DMS53 (cell line): ENCODE results near the gene PHF1.
"Not testable (repeated sequence)": the region's sequence is repeated elsewhere in the genome, so short reads cannot be mapped to it uniquely, and the experiment has no call there.

Experiments
- DNase-seq: peaks from one replicate; lab custom pipeline; 2025; lab: John Stamatoyannopoulos, UW

The PHF1 gene

DNA sequence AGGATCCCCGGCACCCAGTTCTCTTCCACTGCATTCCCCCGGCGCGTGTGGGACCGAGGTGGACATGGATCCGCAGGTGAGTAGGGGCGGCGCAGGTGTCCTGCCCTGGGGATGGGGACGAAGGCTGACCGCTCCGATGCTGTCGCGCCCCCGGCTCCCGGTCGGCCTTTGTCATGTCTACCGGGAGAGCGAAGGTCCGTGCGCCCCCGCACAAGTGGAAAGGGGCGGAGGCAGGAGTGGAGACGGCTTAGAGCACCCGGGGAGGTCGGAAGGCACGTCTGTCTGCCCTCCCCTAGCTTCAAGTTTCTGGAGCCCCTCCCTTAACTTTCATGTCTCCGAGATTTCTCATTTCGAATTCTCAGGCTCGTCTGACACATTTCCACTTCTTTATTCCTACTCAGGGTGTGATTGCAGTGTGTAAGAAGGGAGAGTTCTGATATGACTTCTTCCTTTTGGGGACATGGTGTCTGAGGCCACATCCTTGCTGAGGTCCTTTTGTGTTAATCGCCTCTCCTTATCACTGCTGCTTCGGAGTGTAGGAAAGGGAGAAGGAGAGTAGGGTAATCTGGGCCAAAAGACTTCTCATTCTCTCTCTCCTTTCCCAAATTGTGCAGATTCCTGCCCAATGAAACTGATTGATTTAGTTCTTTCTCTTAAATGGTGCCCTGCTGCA lies 18.8 kb upstream of the PHF1 start:
- peak; percentile 68 for DNase-seq

DNA sequence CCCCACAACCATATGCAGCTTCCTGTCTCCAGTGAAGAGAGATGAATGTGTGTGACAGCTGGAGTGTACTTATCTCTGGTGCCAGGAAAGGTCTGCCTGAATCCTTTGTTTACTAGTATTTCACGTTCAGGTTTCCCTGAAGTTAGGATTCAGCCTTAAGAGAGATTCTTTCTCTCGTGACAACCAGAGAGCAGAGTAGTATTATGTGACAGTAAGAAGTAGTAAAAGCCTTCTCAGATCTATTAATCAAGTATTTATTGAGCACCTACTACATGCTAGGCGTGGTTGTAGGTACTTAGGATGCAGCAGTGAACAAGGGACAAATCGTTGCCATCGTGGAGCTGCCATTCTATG lies 18.2 kb upstream of the PHF1 start:
- no peak for DNase-seq

DNA sequence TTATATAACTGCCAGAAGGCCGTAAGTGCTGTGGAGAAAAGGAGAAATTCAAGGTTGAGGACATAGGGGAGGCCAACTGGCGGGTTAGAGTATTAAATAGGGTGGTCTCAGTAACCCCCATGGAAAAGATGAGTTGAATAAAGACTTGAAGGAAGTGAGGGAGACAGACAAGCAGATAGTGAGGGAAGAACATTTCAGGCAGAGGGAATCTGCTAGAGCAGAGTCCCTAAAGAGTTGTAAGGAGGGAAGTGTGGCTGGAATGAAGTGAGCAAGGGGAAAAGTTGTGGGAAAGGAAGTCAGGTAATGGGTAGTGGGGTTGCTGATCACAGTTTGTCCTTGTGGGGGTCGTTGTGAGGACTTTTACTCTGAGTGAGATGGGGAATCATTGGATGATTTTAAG lies 17.8 kb upstream of the PHF1 start:
- no peak for DNase-seq

DNA sequence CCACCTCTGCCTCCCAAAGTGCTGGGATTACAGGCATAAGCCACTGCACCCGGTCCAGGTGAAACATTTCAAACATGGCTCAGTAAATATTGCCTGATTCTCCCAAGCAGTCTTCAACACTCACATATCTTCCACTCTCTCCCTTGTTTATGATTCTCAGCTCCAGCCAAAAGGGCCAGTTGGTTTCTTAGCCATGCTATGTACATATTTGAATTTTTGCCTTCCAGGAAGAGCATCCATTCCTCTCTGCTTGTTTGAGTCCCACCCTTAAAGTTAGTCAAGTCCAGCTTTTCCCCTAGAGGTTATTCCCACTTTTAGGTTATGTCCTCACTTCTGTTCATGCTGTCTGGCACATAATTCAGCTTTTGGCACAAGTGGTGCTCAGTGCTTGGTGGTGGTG lies 13.3 kb upstream of the PHF1 start:
- no peak for DNase-seq

DNA sequence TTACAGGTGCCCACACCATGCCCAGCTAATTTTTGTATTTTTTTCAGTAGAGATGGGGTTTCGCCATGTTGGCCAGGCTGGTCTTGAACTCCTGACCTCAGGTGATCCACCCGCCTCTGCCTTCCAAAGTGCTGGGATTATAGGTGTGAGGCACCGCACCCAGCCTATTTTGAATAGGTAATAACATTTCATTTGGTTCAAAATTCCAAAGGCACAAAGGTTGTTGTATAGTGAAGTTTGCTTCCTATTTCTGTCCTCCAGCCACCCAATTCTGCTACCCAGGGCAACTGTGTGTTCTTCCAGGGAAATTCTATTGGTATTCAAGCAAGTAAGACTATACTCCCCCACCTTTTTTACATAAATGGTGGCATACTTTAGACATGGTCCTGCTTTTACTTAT lies 12.2 kb upstream of the PHF1 start:
- not testable (repeated sequence) for DNase-seq

DNA sequence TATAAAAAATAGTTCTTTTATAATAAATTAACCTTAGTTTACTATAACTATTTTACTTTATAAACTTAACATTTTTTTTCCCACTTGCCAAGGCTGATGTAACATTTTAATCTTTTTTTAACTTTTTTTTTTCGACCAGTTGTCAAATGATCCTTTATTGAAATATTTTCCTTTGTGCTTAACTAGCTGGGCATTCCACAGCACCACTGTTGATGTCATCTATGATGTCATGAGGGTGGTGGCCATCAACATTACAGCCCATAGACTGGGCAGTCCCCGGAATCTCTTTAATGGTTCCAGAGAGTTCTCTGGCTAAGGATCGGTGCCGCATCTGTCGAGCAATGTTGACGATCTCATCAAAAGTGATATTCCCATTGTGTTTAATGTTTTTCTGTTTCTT lies 10.9 kb upstream of the PHF1 start:
- not testable (repeated sequence) for DNase-seq

DNA sequence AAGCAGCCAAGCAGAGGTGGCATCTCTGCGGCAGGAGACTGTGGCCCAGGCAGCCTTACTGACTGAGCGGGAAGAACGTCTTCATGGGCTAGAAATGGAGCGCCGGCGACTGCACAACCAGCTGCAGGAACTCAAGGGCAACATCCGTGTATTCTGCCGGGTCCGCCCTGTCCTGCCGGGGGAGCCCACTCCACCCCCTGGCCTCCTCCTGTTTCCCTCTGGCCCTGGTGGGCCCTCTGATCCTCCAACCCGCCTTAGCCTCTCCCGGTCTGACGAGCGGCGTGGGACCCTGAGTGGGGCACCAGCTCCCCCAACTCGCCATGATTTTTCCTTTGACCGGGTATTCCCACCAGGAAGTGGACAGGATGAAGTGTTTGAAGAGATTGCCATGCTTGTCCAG lies 5.9 kb upstream of the PHF1 start:
- no peak for DNase-seq

DNA sequence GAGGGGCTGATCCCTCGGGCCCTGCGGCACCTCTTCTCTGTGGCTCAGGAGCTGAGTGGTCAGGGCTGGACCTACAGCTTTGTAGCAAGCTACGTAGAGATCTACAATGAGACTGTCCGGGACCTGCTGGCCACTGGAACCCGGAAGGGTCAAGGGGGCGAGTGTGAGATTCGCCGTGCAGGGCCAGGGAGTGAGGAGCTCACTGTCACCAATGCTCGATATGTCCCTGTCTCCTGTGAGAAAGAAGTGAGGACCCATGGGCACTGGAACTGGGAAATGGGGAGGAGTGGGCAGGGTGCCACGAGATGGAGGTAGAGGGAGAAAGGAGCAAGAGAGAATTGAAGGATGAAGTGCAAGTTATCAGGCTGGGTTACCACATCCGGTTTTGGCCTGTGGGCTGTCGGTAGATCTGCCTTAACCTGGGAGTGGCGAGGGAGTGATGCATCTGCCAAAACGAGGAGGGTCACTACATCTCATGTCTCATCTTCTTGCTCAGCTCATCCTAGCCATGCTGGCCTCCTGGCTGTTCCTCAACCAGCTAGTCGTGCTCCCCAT lies 5.4 kb upstream of the PHF1 start:
- no peak for DNase-seq

DNA sequence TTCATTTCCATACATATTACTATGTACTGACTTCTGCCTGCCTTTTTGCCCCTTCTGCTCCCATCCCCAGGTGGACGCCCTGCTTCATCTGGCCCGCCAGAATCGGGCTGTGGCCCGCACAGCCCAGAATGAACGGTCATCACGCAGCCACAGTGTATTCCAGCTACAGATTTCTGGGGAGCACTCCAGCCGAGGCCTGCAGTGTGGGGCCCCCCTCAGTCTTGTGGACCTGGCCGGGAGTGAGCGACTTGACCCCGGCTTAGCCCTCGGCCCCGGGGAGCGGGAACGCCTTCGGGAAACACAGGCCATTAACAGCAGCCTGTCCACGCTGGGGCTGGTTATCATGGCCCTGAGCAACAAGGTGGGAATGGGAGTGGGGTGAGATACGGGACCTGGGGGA lies 4.7 kb upstream of the PHF1 start:
- no peak for DNase-seq

DNA sequence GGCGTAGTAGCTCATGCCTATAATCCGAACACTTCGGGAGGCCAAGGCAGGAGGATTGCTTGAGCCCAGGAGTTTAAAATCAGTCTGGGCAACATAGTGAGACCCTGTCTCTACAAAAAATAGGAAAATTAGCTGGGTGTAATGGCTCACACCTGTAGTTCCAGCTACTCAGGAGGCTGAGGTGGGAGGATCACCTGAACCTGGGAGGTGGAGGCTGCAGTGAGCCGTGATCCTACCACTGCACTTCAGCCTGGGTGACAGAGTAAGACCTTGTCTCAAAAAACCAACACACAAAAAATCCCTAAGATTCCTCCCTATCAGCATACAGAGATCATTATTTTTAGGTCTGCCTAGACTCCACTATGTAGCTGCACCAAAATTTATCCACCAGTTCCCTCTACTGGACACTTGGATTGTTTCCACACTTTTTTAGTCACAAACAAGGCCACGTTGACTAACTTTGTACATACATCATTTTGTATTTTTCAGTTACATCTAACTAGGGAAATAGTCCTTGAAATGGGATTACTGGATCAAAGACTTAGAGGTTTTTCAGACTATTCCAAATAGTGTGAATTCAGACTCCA lies 3.6 kb upstream of the PHF1 start:
- DNase-seq: peak; percentile 53

DNA sequence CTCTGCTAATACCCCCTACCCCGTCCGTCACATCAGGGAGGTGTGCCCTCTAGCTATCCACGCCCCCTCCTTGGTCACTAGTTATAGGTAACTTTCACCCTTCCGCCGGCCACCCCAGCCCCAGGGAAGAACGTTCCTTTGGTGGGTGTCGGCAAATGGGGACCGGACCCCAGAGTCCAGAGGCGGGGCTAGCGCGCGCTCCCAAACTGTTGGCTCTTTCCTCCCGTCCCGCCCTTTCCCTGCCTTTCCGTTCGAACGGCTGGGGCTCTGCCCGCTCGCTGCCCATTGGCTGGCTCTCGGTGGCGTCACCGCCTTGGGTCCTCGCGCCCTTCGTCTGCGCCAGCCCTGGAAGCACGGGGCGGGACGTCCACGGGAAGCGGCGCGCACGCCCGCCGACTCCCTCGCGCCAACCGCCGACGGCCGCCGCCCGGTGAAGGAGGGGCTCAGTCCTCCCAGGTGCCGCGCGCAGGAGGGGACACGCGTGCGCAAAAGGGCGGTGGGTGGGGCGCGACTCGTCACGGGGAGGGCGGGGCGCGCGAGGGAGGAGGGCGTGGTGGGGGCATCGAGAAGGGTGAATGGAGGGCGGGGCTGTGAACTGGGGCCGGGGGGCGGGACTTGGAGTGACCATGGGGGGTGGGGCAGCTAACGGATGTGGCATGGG lies 634 bp upstream of the PHF1 start:
- DNase-seq: peak; percentile 99

DNA sequence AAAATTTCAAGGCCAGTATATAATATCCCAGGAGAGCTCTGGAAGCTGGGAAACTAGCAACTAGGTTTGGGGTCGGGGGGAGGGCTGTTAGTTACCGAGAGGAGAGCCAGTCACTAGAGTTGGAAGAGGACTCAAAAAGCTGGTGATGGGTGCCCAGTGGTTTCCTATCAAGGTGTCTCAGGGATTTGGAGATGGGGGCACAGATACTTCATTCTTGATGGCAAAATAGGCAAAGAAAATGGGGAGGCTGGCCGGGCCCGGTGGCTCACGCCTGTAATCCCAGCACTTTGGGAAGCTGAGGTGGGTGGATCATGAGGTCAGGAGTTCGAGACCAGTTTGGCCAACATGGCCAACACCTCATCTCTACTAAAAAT lies 805 bp downstream of the PHF1 start:
- peak; percentile 40 for DNase-seq

DNA sequence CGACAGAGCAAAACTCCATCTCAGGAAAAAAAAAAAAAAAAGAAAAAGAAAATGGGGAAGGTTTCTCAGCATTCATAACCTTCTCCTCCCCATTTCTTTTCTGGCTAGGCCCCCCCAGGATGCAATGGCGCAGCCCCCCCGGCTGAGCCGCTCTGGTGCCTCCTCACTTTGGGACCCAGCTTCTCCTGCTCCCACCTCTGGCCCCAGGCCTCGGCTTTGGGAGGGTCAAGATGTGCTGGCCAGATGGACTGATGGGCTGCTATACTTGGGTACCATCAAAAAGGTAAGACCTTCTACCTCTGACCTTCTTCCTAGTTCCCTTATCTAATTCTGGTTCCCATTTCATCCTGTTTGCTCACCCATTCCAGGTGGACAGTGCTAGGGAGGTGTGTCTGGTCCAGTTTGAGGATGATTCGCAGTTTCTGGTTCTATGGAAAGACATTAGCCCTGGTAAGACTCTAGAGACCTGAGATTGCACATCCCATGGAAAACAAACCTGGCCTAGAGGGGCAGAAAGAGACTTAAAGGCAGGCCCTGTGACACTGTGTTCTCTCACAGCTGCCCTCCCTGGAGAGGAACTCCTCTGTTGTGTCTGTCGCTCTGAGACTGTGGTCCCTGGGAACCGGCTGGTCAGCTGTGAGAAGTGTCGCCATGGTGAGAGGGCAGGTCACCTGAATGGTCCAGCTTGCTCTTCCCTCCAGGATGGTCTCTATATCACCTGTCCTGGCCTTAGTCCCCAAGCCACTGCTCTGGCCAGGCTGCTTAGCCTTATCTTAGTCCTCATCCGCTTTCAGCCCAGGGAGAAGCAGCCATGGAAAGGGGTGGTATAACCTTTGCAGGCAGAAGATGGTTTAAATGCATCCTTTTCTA lies 1.6 kb downstream of the PHF1 start:
- DNase-seq: no peak

DNA sequence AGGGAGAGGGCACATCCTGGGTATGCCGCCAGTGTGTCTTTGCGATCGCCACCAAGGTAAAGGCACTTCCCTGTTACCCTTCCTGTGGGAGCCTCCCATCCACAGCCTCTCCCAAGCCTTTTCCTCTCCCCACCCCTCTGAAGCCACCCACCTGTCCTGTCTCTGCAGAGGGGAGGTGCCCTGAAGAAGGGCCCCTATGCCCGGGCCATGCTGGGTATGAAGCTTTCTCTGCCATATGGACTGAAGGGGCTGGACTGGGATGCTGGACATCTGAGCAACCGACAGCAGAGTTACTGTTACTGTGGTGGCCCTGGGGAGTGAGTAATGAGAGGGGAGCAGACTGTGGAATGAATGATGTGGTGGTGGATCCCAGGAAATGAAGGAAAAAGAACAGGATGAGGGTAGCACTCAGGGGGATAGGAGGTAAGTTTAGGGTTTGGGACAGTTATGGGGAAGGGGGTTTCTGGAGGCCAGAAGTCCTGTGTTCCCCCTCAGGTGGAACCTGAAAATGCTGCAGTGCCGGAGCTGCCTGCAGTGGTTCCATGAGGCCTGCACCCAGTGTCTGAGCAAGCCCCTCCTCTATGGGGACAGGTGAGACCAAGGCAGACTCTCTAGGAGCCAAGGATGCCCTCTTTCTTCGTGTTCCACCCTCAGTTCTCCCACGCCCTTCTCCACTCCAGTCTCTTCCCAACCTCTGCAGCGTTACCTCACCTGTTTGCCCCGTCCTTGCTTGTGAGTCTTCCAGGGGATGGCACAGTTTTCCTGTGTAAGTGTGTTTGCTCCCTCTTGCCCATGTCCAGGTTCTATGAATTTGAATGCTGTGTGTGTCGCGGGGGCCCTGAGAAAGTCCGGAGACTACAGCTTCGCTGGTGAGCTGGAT lies 2.7 kb downstream of the PHF1 start:
- DNase-seq: no peak

DNA sequence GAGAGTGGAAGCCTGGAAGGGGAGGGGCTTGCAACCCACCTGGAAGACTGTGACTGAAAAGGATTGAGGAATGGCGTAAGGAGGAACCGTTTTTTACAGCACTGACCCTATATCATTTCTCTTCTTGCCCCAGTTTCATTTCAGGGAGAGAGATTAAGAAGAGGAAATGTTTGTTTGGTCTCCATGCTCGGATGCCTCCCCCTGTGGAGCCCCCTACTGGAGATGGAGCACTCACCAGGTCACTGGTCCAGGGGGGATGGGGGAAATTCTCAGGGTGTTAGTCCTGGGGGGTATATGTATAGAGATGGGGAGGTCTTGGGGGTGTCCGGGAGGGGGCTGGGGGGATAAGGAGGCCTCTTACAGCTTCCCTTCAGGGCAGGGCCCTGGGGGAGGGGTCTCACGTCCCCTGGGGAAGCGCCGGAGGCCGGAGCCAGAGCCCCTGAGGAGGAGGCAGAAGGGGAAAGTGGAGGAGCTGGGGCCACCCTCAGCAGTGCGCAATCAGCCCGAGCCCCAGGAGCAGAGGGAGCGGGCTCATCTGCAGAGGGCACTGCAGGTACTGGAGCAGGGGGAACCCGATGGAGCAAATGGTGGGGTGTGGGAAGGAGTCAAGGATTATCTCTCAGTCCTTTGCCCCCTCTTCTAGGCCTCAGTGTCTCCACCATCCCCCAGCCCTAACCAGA lies 3.9 kb downstream of the PHF1 start:
- peak; percentile 43 for DNase-seq

DNA sequence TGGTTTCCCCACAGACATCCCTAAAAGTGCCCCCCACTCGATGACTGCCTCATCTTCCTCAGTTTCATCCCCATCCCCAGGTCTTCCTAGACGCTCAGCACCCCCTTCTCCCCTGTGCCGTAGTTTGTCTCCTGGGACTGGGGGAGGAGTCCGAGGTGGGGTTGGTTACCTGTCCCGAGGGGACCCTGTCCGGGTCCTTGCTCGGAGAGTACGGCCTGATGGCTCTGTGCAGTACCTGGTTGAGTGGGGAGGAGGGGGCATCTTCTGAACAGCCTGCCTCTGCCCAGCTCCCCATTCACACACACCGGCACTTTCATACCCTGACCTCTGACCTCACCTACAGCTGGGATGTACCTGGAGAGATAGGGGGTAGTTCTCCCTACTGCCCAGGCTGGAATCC lies 5.0 kb downstream of the PHF1 start:
- no peak for DNase-seq

DNA sequence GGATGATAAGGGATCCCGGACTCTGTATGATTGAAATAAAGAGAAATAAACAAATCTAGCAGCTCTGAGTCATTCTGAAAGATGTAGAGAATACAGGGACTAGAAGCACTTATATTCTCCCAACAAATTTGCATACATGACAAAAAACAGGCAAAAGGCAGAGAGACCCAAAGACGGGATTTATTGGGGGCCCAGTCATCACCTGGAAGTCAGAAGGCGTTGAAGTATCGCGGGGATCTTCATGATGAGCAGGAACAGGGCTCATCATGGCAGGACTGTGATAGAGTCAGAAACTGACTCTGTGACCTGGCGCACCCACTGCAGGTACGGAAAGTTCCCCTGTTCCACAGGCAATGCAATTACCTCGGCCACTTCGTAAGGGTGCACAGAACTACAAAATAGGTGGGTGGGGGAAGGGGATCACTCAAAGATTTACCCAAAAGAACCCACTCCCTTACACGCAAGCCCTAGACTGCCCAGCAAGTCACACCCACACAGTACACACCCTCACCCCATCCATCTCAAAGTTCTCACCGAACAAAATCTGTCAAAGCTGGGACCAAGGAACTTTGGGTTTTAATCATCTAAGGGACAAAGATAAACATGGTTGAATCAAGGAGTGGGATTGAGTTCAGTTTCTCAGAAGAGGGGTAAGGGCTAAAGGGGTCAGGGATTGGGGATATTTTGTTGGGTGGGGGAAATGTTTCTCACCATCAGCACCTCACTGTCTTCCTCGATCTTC lies 5.7 kb downstream of the PHF1 start:
- DNase-seq: no peak

DNA sequence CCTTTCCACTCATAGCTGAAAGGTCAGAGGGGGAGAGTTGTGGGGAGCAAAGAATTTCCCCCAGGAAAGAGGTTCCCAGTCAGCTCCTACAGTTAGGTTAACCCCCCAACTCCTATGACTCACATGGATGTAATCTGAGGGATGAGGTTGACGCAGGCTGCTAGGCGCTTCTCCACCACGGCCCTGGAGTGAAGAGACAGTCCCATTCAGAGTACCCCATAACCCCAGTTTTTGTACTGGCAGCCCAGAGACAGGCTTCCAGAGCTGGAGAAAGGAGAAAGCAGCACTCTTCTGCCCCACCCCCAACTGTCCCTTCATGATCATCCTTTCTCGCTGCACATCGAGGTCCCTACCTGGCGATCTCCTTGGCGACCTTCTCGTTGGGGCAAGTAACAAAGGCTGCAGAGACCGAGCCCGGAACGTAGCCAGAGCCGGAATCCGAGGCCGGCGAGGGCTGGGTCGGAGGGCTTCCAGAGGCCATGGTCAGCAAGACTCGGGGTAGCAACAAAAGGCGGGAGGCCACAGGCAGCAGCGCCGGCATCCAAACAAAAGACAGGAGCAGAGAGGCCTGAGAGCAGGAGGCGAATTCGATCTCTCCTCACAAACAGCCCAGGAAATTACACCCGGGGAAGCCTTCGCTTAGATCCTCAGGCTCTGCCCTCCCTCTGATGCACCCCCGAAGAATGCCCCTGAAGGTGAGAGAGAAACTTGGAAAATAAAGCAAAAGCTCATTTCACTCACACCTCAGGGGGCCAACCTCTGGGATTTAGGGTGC lies 6.5 kb downstream of the PHF1 start:
- peak; percentile 68 for DNase-seq

DNA sequence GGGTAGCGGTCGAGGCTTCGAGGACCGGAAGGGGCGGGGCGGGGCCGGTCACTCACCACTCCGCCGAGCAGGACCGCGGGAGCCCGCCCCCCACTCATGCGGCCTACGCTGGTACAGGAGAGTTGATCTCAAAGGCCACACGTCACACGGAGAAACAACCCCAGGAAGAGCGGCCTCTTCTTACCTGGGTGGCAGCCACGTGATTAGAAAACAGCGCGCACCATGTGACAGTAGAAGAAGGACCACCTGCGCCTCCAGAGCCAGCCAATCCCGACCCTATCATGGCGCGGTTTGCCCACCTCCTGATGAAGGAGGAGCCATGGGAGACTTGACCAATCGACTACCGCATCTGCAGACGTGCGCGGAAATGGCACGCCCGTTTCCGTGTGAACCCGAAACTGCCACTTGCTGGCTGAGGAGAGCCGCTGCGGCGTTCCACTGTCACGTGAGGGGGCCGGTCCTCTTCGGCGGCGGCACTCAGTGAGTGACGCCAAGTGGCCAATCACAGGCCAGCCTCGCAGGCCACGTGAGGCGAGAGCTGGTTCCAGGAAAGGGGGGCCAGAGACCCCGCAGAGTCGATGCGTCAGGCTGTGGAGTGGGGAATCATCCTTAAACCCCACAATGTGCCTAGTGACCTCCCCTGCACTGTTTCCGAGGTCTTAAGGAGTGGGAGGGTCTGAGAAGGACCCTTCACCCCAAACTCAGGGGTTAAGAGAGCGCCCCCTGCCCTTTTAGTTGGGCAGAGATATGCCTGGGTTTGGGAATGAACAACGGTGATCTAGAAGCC lies 7.3 kb downstream of the PHF1 start, which contains the start of gene CUTA:
TSS of gene CUTA (minus strand) at position 205 of the 787 bp plus-strand sequence. CDS start at position 98, 107 bp downstream.
- peak; percentile 100 for DNase-seq
